ENCODE measurements around the gene AXIN1. TPM values are rescaled to one million over a fixed set of nuclear protein-coding genes. Genes with fewer than 3 reads are reported as not detected.

Gene AXIN1
- total RNA-seq, 1 experiment from 2014 or later, result 26.9 TPM

DNA sequence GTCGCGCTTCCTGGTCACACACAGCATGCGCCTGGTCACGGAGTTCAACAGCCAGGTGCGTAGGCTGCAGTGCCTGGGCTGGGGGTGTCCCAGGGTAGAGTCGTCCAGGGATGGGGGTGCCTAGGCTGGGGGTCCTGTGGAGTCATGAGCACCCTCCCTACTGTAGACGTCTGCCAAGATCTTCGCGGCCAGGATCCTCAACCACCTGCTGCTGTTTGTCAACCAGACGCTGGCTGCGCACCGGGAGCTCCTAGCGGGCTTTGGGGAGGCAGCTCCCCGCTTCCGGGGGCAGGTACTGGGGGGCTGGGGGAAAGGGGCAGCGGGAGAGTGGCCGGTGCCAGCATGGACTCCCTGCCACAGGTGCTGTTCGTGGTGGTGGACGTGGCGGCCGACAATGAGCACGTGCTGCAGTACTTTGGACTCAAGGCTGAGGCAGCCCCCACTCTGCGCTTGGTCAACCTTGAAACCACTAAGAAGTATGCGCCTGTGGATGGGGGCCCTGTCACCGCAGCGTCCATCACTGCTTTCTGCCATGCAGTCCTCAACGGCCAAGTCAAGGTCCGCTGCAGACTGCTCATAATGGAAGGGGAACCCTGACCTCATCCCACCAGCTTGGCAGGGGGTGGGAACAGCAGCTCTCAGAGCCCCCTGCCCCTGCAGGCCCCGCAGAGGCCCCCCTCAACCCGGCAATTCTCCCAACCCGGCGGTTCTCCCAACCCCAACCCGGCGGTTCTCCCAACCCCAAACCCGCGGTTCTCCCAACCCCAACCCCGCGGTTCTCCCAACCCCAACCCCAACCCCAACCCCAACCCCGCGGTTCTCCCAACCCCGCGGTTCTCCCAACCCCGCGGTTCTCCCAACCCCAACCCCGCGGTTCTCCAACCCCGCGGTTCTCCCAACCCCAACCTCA is 67.1 kb downstream of the AXIN1 start:
- H3F3A ChIP-seq (ENCODE audit: low read length, unreplicated experiment), result no peaks in the 10 kb centered on the region
- no peak overlapping the region for H3K9ac ChIP-seq (ENCODE audit: low read length)
- DNase-seq (no peak), ATAC-seq (no peak)
- no peaks in the 10 kb centered on the region for H3K9me3 ChIP-seq (ENCODE audit: low read length)
- H3K27ac ChIP-seq (ENCODE audit: low read length), result no peak overlapping the region
- no peaks in the 10 kb centered on the region; the same call in 1 of the 2 replicates for H3K36me3 ChIP-seq (ENCODE audit: low read depth, low read length)
- ChIA-PET CTCF (no interaction called here), POLR2A (ENCODE audit: unreplicated experiment) (no interaction called here)
- no peaks in the 10 kb centered on the region for H3K4me1 ChIP-seq (ENCODE audit: insufficient read depth, low read length)
- no peak overlapping the region for H3K4me3 ChIP-seq (ENCODE audit: low read length)
- BruUV-seq (replicated peaks), result no TSS peak
- peaks cover 11% of the 10 kb centered on the region for H3K27me3 ChIP-seq (ENCODE audit: low read length)
- TF ChIP-seq, protein P1, sequence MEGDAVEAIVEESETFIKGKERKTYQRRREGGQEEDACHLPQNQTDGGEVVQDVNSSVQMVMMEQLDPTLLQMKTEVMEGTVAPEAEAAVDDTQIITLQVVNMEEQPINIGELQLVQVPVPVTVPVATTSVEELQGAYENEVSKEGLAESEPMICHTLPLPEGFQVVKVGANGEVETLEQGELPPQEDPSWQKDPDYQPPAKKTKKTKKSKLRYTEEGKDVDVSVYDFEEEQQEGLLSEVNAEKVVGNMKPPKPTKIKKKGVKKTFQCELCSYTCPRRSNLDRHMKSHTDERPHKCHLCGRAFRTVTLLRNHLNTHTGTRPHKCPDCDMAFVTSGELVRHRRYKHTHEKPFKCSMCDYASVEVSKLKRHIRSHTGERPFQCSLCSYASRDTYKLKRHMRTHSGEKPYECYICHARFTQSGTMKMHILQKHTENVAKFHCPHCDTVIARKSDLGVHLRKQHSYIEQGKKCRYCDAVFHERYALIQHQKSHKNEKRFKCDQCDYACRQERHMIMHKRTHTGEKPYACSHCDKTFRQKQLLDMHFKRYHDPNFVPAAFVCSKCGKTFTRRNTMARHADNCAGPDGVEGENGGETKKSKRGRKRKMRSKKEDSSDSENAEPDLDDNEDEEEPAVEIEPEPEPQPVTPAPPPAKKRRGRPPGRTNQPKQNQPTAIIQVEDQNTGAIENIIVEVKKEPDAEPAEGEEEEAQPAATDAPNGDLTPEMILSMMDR (conservative IDR thresholded peaks at IDR 0.05; ENCODE audit: low read depth, low read length), result no peak
- no peak for TF ChIP-seq EZH2 (IDR thresholded peaks at IDR 0.05; ENCODE audit: low read length, unreplicated experiment)
- TF ChIP-seq EZH2phosphoT487 (IDR thresholded peaks at IDR 0.05; ENCODE audit: borderline replicate concordance, low read length), result no peak
- no peak overlapping the region for H2AFZ ChIP-seq (ENCODE audit: low read length)
- H3K9me2 ChIP-seq (replicated peaks; ENCODE audit: low read length), result no peaks in the 10 kb centered on the region
- intact Hi-C loops (cut with micrococcal nuclease), result no loop called here
- H4K20me1 ChIP-seq (ENCODE audit: low read length), result no peaks in the 10 kb centered on the region
- H3K79me2 ChIP-seq (ENCODE audit: low read length), result no peaks in the 10 kb centered on the region
- no peak overlapping the region for H3K4me2 ChIP-seq (ENCODE audit: low read length)

DNA sequence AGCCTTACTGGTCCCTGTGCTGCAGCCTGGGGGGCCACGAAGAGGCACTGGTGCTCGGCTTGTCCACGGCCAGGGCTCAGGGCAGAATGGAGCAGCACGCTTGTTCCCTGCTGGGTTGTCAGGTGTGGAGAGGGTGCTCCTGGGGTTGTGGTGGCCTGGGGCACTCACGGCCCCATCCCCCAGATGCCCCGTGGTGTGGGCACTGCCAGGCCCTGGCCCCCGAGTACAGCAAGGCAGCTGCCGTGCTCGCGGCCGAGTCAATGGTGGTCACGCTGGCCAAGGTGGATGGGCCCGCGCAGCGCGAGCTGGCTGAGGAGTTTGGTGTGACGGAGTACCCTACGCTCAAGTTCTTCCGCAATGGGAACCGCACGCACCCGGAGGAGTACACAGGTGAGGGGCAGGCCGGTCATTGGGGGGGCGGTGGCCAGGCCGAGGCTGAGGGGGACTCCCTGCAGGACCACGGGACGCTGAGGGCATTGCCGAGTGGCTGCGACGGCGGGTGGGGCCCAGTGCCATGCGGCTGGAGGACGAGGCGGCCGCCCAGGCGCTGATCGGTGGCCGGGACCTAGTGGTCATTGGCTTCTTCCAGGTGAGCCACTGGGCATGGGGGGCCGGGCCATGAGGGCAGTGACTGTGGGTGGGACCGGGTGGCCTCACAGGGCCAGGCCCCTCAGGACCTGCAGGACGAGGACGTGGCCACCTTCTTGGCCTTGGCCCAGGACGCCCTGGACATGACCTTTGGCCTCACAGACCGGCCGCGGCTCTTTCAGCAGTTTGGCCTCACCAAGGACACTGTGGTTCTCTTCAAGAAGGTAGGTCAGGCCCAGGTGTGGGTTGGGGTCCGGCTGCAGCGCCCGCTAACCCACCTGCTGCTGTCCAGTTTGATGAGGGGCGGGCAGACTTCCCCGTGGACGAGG is 68.1 kb downstream of the AXIN1 start:
- intact Hi-C loops (cut with micrococcal nuclease), result no loop called here
- H3K4me3 ChIP-seq (ENCODE audit: low read length), result no peak overlapping the region
- no peaks in the 10 kb centered on the region for H3K9me2 ChIP-seq (replicated peaks; ENCODE audit: low read length)
- BruUV-seq (replicated peaks), result no TSS peak
- H3K4me2 ChIP-seq (ENCODE audit: low read length), result no peak overlapping the region
- H3K9ac ChIP-seq (ENCODE audit: low read length), result no peak overlapping the region
- TF ChIP-seq, protein P1 (conservative IDR thresholded peaks at IDR 0.05; ENCODE audit: low read depth, low read length), result no peak
- TF ChIP-seq EZH2phosphoT487 (IDR thresholded peaks at IDR 0.05; ENCODE audit: borderline replicate concordance, low read length) (no peak), EZH2 (IDR thresholded peaks at IDR 0.05; ENCODE audit: low read length, unreplicated experiment) (no peak)
- no peaks in the 10 kb centered on the region for H3F3A ChIP-seq (ENCODE audit: low read length, unreplicated experiment)
- DNase-seq, result no peak
- no peak overlapping the region for H2AFZ ChIP-seq (ENCODE audit: low read length)
- no peaks in the 10 kb centered on the region for H3K79me2 ChIP-seq (ENCODE audit: low read length)
- POLR2A ChIA-PET (ENCODE audit: unreplicated experiment), result no interaction called here
- CTCF ChIA-PET, result no interaction called here
- no peaks in the 10 kb centered on the region for H3K9me3 ChIP-seq (ENCODE audit: low read length)
- H3K36me3 ChIP-seq (ENCODE audit: low read depth, low read length), result no peaks in the 10 kb centered on the region; the same call in 1 of the 2 replicates
- H3K27me3 ChIP-seq (ENCODE audit: low read length), result peaks cover 11% of the 10 kb centered on the region
- no peaks in the 10 kb centered on the region for H3K4me1 ChIP-seq (ENCODE audit: insufficient read depth, low read length)
- H4K20me1 ChIP-seq (ENCODE audit: low read length), result no peaks in the 10 kb centered on the region
- no peak for ATAC-seq
- no peak overlapping the region for H3K27ac ChIP-seq (ENCODE audit: low read length)

Data from PC-3 (cell line).